Stromal cell of bone marrow (primary cell): ENCODE results near the gene KCNH4.

Source experiments
- DNase-seq: peaks from one replicate; pipeline ENCODE4 v3.0.0-alpha.2; 2012; ENCODE audit warnings: low read depth

The KCNH4 gene

GRCh38 chr17:42136654-42137051, 44.3 kb downstream of the KCNH4 start:
- no peak for DNase-seq

- no peak for DNase-seq
Measured at GRCh38 chr17:42135664-42136653, 45.0 kb downstream of the KCNH4 start.

GRCh38 chr17:42135151-42135550, 45.8 kb downstream of the KCNH4 start:
- no peak for DNase-seq

GRCh38 chr17:42133461-42134041, 47.4 kb downstream of the KCNH4 start:
- no peak for DNase-seq

- peak; percentile 79 for DNase-seq
Measured at GRCh38 chr17:42132941-42133340, 48.0 kb downstream of the KCNH4 start.

- no peak for DNase-seq
Measured at GRCh38 chr17:42131981-42132432, 48.9 kb downstream of the KCNH4 start.

- DNase-seq: no peak
Measured at GRCh38 chr17:42131232-42131631, 49.7 kb downstream of the KCNH4 start.

- DNase-seq: no peak
Measured at GRCh38 chr17:42130310-42130936, 50.5 kb downstream of the KCNH4 start.

- DNase-seq: no peak
Measured at GRCh38 chr17:42129109-42129837, 51.7 kb downstream of the KCNH4 start.

- DNase-seq: no peak
Measured at GRCh38 chr17:42127414-42127813, 53.5 kb downstream of the KCNH4 start.

- no peak for DNase-seq
Measured at GRCh38 chr17:42126836-42127235, 54.1 kb downstream of the KCNH4 start.

GRCh38 chr17:42125565-42125964, 55.4 kb downstream of the KCNH4 start:
- no peak for DNase-seq

- no peak for DNase-seq
Measured at GRCh38 chr17:42124256-42124655, 56.7 kb downstream of the KCNH4 start.

GRCh38 chr17:42122371-42123303, 58.3 kb downstream of the KCNH4 start, which contains the start of gene HSPB9:
HSPB9 (plus strand) TSS chr17:42122804; CDS start chr17:42122851, 47 bp downstream.
- no peak for DNase-seq

GRCh38 chr17:42120770-42121769, 59.9 kb downstream of the KCNH4 start, which contains the start of gene KAT2A:
KAT2A (minus strand) TSS chr17:42121367; CDS start chr17:42121304, 63 bp downstream.
- peak; percentile 69 for DNase-seq

GRCh38 chr17:42120161-42120769, 60.7 kb downstream of the KCNH4 start:
- DNase-seq: no peak

GRCh38 chr17:42119301-42119700, 61.6 kb downstream of the KCNH4 start:
- no peak for DNase-seq

- DNase-seq: no peak
Measured at GRCh38 chr17:42118545-42118944, 62.4 kb downstream of the KCNH4 start.

- DNase-seq: no peak
Measured at GRCh38 chr17:42118126-42118510, 62.8 kb downstream of the KCNH4 start.
